NCI-H774 (cell line): ENCODE data around the gene ACSS1.

Experiments used
- DNase-seq: peaks from one replicate; lab custom pipeline; 2025; lab: John Stamatoyannopoulos, UW

Gene ACSS1

DNA sequence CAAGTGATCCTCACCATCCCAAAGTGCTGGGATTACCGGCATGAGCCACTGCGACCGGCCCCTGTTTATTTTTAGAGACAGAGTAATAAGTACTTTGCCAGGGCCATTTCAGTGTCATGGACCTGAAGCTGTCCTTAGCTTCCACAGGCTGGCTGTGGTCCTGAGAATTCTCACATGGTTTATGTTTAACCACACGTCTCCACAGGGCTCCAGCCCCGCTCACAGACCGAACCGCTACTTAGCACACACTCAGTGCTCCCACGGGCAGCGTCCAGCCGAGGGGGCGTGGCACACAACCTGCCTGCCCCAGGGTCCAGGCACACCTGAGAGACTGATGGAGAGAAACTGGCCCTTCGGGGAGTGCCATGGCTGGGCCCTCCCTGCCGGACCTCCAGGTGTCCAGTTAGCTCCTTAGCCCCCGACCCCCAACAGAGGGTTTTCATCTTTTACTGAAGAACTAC lies 11.7 kb downstream of the ACSS1 start:
- no peak for DNase-seq

DNA sequence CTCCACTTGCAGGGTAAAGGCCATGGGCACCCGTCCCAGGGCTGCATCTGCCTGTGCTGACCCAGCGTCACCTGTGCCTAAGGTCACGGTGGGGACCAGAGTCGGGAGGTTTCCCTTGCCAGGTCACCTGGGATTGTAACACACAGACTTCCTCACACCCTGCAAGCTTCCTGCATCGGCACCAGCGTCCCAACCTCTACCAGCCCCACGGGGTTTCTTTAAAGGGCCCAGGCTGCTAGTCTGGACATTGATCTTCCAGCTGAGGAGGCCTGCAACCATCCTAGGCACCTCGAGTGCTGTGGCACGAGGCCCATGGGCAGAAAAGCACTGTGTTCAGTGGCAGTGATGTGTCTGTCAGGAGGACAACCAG lies 12.6 kb downstream of the ACSS1 start:
- DNase-seq, result no peak

DNA sequence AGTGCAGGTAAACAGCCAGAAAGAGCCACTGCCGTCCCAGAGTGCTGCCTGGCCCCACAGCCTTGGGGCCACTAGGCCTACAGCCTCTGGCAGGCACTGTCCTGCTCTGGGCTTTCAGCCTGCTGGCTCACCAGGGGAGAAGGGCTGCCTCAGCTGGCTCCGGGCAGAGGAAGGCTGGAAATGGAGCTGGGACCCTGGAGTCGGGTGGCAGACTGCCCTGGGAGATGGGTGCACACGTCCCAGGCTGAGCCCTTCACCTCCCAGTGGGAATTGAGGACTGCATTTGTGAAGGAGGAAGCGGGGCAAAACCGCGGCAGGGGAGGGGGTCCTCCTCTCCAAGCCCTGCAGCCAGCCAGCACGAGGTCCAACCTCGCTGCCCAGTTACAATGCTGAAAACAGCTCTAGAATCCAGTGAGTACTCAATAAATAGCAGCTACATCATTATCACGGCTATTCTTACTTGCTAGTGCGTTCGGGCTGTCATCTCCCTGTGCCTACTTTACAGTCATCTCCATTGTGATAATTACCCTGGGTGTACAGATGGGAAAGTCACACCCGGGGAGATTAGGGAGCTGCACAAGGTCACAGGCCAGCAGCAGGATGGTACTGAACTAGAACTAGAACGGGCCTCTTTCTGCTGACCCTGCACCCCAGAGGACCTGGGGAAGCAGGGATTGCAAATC lies 13.1 kb downstream of the ACSS1 start:
- DNase-seq, result no peak

DNA sequence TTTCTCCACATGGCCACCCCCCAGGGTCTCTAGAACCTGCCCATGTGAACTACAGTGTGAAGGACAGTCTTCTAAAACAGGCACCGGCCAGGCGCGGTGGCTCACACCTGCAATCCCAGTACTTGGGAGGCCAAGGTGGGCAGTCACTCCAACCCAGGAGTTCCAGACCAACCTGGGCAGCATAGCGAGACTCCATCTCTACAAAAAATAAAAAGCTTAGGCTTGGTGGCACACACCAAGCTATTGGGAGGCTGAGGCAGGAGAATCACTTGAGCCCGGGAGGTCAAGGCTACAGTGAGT lies 13.7 kb downstream of the ACSS1 start:
- DNase-seq, result no peak

DNA sequence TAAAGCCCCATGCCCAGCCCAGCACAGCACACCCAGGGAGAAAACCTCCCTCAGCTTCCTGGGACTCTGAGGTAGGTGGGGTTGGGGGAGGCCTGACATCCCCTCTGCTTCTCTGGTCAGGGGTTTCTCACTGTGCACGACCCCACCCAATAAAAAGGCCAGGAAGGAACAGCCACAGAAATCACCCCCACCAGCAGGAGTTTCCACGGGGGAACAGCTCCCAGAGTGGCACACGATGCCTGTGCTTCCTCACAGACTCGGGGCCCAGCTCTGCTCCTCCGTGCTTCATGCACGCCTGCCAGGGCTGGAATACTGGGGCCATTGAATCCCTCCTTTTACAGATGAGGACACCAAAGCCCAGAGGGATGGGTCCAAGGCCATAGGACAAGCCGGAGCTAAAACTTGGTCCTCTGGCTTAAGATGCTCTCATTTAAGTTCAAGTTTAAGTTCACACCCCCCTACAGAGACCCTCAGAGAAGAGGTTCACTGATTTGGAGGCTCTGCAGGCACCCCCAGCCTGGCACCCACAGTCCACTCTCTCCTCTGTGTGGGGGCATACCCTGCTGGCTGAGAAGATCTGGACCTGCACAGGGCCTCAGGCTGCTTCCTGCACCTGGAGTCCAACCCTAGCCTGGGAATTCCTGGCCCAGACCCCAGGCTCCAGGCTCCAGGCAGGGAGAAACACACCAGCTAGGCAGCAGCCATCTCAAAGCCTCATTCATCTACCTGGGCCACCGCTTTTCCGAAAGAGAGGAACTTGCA lies 14.3 kb downstream of the ACSS1 start:
- no peak for DNase-seq

GRCh38 chr20:25042531-25043498 lies 15.1 kb downstream of the ACSS1 start:
- DNase-seq, result no peak

DNA sequence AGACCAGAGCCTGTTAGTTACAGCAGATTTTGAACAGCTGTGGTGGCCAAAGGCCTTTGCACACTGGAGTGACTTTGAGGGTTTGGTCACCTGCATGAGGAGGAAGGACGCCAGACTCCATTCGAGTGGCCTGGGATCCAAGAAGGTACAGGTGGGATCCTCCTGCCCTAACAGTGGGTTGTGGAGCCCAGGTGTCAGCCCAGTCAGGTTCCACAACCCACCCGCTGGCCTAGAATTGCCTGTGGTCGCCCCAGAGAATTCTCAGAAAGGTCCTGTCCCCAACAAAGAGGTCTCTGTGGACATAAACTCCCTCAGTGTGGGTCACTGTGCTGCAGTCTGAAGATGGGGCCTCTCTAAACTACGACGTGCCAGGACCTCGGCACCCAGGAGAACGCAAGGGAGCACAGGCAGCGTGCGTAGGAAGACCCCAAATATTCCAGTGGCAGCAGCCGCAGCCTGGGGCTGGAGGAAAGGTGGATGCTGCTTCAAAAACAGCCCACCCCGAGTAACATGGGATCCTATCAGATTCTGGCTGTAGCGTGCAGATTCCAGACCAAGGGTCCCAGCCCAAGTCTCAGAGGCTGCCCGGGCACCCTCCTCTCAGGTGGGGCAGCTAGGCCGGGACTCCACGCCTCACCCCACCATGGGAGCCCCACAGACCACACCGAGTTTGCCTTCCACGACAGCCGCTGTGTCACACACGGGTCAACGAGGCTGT lies 16.0 kb downstream of the ACSS1 start:
- no peak for DNase-seq

DNA sequence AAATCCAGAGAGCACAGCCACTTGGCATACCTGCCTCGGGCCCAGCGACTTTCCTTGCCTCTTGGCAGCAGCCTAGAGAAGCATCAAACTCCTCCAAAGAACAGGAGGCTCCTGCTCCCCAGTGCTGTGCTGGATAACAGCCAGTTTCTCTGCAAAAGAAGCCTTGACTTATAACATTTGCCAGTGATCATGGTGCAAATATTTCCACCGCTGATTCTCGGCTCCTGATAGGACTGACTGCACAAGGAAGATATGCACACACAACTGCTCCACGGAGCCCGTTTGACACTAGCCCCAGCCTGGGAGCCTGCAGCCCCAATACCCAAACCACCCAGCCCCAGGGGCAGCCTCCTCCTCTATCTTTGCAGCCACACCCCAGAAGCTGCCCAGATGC lies 17.5 kb downstream of the ACSS1 start:
- DNase-seq, result no peak

DNA sequence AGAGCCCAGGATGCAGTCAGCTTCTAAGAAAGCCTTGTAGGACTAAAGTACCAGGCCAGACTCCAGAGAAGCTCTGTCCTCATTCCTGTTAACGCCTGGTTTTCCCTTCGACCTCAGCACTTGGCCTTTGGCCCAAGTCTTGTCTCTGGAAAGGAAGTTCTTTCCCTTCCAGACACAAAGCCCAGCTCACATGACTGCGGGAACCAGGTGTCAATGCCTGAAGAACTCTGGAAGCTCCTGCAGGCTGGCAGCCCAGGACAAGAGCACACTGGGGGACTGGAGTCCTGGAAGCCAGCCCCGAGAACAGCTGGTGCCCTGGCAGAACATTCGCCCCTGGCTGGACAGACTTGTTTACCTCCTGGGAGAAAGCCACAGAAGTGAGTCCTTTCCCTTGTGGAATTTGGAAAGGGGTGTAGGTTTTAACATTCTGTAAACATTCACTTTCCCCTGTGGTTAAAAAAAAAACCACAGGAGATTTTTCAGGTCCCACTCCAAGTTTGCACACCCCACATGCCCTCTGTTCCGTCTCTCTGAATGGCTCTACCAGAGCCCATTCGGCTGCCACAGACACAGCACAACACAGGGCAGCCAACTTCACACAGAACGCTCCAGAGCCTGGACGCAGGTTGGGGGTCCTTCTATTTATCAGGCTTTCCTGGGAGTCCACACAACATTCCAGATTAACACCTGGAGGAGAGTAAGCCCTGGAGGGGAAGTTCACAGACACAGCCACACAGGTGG lies 18.1 kb downstream of the ACSS1 start:
- no peak for DNase-seq

DNA sequence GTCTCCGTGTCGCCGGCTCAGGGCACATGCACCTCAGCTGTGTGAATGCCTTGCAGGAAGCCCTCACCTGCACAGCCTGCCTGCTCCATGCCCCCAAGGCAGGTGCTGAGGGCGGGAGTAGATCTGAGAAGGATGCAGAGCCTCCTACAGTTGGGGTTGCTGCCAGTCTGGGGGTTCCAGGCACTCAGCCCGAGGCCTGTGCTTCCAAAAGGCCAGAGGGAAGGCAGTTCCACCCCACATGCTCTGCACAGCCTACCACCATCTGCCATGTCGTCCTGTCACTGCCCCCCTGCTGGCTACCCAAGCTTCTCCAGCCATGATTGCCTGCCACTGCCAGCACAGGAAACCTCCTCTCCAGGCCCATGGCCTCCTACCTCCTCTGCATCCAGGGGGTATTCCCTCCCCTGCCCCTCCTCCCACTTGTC lies 19.3 kb downstream of the ACSS1 start:
- DNase-seq, result no peak

GRCh38 chr20:25038103-25038410 lies 19.9 kb downstream of the ACSS1 start:
- DNase-seq, result no peak

GRCh38 chr20:25037288-25038102 lies 20.4 kb downstream of the ACSS1 start:
- no peak for DNase-seq

GRCh38 chr20:25036331-25036936 lies 21.5 kb downstream of the ACSS1 start:
- DNase-seq, result no peak

GRCh38 chr20:25035921-25036320 lies 22.0 kb downstream of the ACSS1 start:
- no peak for DNase-seq

DNA sequence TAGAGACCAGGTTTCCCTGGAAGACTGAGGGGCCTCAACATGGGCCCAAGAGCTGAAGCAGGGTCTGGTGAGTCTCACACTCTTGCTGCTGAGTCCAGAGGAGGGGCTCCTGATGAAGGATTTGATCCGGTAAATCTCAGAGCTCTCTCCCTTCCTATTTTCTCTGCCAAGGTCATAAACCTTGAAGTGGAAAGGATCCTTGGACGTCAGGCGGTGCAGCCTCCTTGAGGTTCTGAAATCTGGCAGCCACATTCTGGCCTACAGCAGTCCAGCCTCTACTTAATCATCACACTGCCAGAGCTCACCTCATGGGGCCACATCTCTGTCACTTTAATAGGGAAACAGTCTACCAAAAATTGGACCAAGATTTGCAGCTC lies 24.0 kb downstream of the ACSS1 start:
- no peak for DNase-seq

- no peak for DNase-seq
These were observed 24.5 kb downstream of the ACSS1 start for GRCh38 chr20:25033265-25033923.

DNA sequence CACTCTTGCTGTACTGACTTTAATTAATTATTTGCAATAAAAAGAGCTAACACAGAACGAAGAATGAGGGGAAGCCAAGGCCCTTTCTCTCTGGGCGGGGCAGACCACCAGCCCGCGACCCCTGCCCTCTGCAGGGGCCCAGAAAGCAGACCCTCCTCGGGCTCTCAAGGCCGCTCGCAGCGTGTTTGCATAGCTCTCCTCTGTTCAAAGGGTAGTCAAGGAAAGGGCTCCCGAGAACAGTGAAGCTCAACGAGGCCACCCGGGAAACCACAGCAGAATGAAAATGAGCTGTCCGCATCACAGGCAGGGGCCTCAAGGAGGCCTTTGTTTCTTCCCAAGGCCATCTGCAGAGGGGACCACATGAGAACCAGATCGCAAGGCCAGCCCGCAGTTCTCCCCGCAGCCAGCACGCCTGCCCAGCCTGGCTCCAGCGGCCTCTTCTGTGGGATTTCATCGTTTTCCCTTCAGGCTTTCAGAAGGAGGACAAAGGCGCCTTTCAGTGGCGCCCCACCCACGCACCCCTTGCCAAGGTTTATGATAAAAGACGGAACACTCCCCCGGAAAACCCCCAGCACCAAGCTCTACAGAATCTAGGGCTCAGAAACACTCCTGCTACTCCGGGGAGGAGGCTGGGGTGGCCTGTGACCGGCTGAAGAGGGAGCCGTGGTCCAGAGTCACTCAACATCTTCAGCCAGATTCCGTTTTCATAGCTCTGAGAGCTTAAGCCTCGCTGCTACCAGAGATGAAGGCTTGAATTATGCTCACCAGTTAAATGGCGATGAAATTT lies 25.3 kb downstream of the ACSS1 start:
- DNase-seq, result no peak

- DNase-seq, result no peak
These were observed 25.9 kb downstream of the ACSS1 start for GRCh38 chr20:25032065-25032477.

- no peak for DNase-seq
These were observed 26.7 kb downstream of the ACSS1 start for GRCh38 chr20:25031241-25031640.
